ENCODE results near the gene C7.
A peak's percentile ranks its signal among the peaks of the same experiment; 100 is the strongest.

C7 gene

DNA sequence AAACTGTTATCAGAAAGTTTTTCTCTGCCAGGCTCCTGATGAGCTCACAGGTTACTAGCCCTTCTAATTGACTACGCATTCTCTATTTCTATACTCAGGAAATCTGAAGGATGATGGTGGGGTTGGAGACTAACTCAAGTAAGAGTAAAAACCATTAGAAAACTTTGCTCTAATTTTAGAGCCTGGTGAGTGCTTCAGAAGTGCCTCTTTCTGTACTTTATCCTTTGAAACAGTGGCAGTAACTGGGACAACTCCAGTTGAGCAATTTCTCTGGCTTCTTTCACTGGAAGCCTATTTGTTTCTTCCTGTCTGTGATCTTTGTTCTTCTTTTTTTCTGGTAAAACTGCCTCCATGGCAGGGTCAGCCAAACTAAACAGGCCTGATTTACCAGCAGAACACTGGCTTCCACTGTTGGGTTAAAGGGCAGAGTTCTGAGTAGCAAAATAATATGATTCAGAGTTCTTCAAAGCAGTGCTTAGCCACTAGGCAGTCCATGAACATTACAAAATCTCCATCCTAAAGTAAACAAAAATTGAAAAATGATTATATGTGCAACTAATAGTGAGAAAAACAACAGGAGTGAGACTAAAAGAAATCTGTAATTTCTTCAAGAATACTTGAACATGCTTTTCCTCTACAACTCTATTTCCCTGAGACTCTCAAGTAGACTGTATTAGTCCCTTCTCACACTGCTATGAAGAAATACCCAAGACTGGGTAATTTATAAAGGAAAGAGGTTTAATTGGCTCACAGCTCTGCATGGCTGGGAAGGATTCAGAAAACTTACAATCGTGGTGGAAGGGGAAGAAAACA, 82.1 kb downstream of the C7 start:
- Mint-ChIP-seq H3K27ac (peak overlapping the region; percentile 88), H3K4me3 (no peak overlapping the region), H3K27me3 (ENCODE audit: low read depth, poor library complexity) (no peaks in the 10 kb centered on the region), H3K36me3 (ENCODE audit: low read depth) (no peaks in the 10 kb centered on the region), H3K9me3 (peaks cover 13% of the 10 kb centered on the region), H3K4me1 (peaks cover 17% of the 10 kb centered on the region)
- TF ChIP-seq, protein P1, sequence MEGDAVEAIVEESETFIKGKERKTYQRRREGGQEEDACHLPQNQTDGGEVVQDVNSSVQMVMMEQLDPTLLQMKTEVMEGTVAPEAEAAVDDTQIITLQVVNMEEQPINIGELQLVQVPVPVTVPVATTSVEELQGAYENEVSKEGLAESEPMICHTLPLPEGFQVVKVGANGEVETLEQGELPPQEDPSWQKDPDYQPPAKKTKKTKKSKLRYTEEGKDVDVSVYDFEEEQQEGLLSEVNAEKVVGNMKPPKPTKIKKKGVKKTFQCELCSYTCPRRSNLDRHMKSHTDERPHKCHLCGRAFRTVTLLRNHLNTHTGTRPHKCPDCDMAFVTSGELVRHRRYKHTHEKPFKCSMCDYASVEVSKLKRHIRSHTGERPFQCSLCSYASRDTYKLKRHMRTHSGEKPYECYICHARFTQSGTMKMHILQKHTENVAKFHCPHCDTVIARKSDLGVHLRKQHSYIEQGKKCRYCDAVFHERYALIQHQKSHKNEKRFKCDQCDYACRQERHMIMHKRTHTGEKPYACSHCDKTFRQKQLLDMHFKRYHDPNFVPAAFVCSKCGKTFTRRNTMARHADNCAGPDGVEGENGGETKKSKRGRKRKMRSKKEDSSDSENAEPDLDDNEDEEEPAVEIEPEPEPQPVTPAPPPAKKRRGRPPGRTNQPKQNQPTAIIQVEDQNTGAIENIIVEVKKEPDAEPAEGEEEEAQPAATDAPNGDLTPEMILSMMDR (IDR thresholded peaks at IDR 0.05), result no peak
- DNase-seq, result no peak

DNA sequence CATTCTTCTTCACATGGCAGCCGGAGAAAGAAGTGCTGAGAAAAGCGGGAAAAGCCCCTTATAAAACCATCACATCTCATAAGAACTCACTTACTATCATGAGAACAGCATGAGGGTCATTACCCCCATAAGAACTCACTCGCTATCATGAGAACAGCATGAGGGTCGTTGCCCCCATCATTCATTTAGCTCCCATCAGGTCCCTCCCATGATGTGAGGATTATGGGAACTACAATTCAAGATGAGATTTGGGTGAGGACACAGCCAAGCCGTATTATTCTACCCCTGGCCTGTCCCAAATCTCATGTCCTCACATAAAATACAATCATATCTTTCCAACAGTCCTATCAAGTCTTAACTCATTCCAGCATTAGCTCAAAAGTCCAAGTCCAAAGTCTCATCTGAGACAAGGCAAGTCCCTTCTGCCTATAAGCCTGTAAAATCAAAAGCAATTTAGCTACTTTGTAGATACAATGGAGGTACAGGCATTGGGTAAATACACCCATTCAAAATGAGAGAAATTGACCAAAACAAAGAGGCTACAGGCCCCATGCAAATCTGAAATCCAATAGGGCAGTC, 82.8 kb downstream of the C7 start:
- Mint-ChIP-seq H3K9me3 (peaks cover 6% of the 10 kb centered on the region), H3K27ac (no peak overlapping the region), H3K4me1 (peaks cover 17% of the 10 kb centered on the region), H3K27me3 (ENCODE audit: low read depth, poor library complexity) (no peaks in the 10 kb centered on the region), H3K36me3 (ENCODE audit: low read depth) (no peaks in the 10 kb centered on the region), H3K4me3 (no peak overlapping the region)
- no peak for DNase-seq
- TF ChIP-seq, protein P1 (IDR thresholded peaks at IDR 0.05), result no peak

DNA sequence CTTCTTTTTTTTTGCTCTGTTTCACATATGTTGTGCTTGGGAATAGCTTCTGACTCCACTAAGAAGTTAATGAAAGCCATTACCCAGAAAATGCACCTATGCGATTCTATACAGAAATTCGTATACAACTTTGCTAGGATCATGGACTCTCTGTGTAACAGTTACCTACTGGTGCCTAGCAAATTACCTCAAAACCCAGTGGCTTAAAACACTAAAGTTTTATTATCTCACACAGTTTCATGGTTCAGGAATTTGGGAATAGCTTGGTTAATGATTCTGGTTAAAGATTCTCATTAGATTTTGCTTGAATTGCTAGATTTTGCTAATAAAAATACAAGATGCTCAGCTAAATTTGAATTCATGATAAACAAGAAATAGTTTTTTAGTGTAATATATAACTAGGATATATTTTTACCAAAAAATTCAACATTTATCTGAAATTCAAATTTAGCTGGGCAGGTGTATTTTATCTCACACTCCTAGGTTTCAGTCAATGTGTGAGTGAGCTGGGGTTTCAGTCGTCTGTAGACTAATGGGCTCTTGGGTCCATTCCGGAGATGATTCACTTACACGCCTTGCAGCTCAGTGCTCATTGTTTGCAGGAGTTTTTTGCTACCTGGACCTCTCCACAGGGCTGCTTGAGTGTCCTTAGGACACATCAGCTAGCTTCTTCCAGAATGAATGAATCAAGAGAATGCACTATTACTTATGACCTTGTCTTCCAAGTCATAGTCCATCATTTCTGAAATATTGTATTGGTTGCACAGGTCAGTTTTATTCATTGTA, 86.7 kb downstream of the C7 start:
- peaks cover 8% of the 10 kb centered on the region for H3K4me1 Mint-ChIP-seq
- no peak overlapping the region for H3K27ac Mint-ChIP-seq
- H3K4me3 Mint-ChIP-seq, result no peak overlapping the region
- no peaks in the 10 kb centered on the region for H3K9me3 Mint-ChIP-seq
- H3K36me3 Mint-ChIP-seq (ENCODE audit: low read depth), result no peaks in the 10 kb centered on the region
- H3K27me3 Mint-ChIP-seq (ENCODE audit: low read depth, poor library complexity), result no peaks in the 10 kb centered on the region
- TF ChIP-seq, protein P1 (IDR thresholded peaks at IDR 0.05), result no peak
- DNase-seq, result no peak

DNA sequence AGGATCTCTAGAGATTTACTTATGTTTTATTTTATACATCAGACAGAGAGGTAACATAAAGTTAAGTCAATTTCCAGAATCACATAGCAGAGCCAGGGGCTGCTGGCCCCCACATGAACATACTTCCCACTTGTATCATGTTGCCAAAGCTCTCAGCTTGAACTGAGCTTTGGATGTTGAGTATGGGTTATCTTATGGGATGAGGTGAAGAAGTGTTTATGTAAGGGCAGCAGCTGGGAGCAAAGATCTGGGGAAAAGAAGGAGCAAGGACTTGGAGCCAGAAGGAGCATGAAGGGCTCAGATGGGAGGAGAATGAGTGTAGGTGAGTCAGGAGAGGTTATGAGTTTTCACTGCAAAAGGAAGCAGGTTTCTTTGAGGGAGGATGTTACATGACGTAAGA, 89.8 kb downstream of the C7 start:
- TF ChIP-seq, protein P1 (IDR thresholded peaks at IDR 0.05), result no peak
- Mint-ChIP-seq H3K27me3 (ENCODE audit: low read depth, poor library complexity) (peaks cover 7% of the 10 kb centered on the region), H3K9me3 (no peaks in the 10 kb centered on the region), H3K36me3 (ENCODE audit: low read depth) (no peaks in the 10 kb centered on the region), H3K4me3 (no peak overlapping the region), H3K27ac (peak overlapping the region; percentile 4), H3K4me1 (no peaks in the 10 kb centered on the region)
- DNase-seq, result no peak

DNA sequence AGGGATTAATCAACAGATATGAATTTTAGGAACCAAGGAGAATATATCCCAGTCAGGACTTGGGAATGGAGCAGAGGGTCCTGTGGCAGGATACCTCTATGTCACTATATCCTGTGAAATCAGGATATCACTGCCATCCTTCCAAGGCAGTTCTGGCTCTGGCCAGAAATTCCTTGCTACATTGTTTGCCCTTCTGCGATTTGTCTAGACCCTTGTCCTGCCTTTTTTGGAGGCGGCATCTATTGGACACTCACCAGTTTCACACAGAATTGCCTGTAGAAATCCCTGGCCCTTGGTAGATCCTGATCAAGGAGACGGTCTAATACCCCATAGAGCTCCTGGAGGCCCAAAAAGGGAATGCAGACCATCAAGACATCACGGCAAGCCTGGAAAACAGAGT, 90.7 kb downstream of the C7 start:
- no peak for DNase-seq
- H3K27me3 Mint-ChIP-seq (ENCODE audit: low read depth, poor library complexity), result peaks cover 7% of the 10 kb centered on the region
- H3K27ac Mint-ChIP-seq, result no peak overlapping the region
- no peaks in the 10 kb centered on the region for H3K9me3 Mint-ChIP-seq
- no peak overlapping the region for H3K4me3 Mint-ChIP-seq
- no peaks in the 10 kb centered on the region for H3K36me3 Mint-ChIP-seq (ENCODE audit: low read depth)
- no peaks in the 10 kb centered on the region for H3K4me1 Mint-ChIP-seq
- TF ChIP-seq, protein P1 (IDR thresholded peaks at IDR 0.05), result no peak

Data from nephron progenitor cell (in vitro differentiated cells).